GM12878 (cell line): Measurements from ENCODE around the gene TOR2A. TPM values are rescaled to one million over a fixed set of nuclear protein-coding genes. Genes with fewer than 3 reads are reported as not detected.

Experiments used
- ATAC-seq: fragments of 200-7000 bp; cut with Tn5 transposase; 3 replicates; pipeline ENCODE4 v1.9.1; 2020; ENCODE audit warnings: mild to moderate bottlenecking, moderate library complexity
- BruUV-seq: library from RNA; stranded (reverse); fragments of 400-500 nt; replicated peaks from 2 replicates; lab custom pipeline; 2021; lab: Mats Ljungman, UMichigan
- CTCF ChIA-PET: fragments of 300-600 bp; sonication (Branson Sonifier 250); formaldehyde crosslinking; extraction: SDS; loops from one replicate; lab custom pipeline; 2021; ENCODE audit warnings: inconsistent platforms; lab: Yijun Ruan, JAX
- POLR2A ChIA-PET: fragments of 350-600 bp; formaldehyde crosslinking; extraction: SDS; loops from one replicate; lab custom pipeline; 2021; ENCODE audit warnings: inconsistent platforms; lab: Charles Lee
- RAD21 ChIA-PET: fragments of 300-600 bp; sonication (Branson Sonifier 250); formaldehyde crosslinking; loops from one replicate; lab custom pipeline; 2023; ENCODE audit warnings: antibody characterized with exemption; ENCODE audit not compliant: unreplicated experiment; lab: Charles Lee
- SMC1A ChIA-PET: fragments of 300-600 bp; sonication (Branson Sonifier 250); formaldehyde crosslinking; loops from one replicate; lab custom pipeline; 2023; ENCODE audit not compliant: unreplicated experiment, uncharacterized antibody; lab: Charles Lee
- DNase-seq: peaks from one replicate; pipeline ENCODE4 v3.0.0-alpha.2; 2011; ENCODE audit warnings: low read depth, low spot score
- FAIRE-seq: peaks from 3 replicates; lab custom pipeline; 2011; peaks lifted over from hg19 to GRCh38; lab: Jason Lieb, UNC
- H2AFZ ChIP-seq: 2 replicates; pipeline ENCODE4 v1.6.0; 2011; ENCODE audit warnings: low read depth, low read length, control low read depth; ENCODE audit not compliant: control insufficient read depth
- H3K27ac ChIP-seq: 2 replicates; pipeline ENCODE4 v1.5.1; 2011; ENCODE audit warnings: control low read depth; ENCODE audit not compliant: control insufficient read depth, insufficient read depth
- H3K27me3 ChIP-seq, 2 experiments: replicated peaks in 1 of 2; 2 replicates each; pipeline versions ENCODE4 v1.6.0 to v1.6.1; 2011; ENCODE audit warnings: low read length in 1 of 2; ENCODE audit not compliant: control insufficient read depth in 2 of 2, insufficient read depth in 2 of 2
- H3K36me3 ChIP-seq, 2 experiments: 2 replicates each; pipeline ENCODE4 v1.5.1; 2011; ENCODE audit warnings: low read length in 1 of 2; ENCODE audit not compliant: control insufficient read depth in 2 of 2, insufficient read depth in 2 of 2
- H3K4me1 ChIP-seq: 2 replicates; pipeline ENCODE4 v1.6.1; 2011; ENCODE audit warnings: mild to moderate bottlenecking, low read length, moderate library complexity, mixed read lengths; ENCODE audit not compliant: control insufficient read depth, insufficient read depth
- H3K4me2 ChIP-seq: 2 replicates; pipeline ENCODE4 v1.6.0; 2011; ENCODE audit warnings: control low read depth; ENCODE audit not compliant: control insufficient read depth, insufficient read depth
- H3K4me3 ChIP-seq: fragments of 200-600 bp; sonication (generic); 2 replicates; pipeline ENCODE4 v1.5.1; 2016
- H3K79me2 ChIP-seq: 2 replicates; pipeline ENCODE4 v1.6.0; 2011; ENCODE audit warnings: low read length; ENCODE audit not compliant: control insufficient read depth, insufficient read depth
- H3K9ac ChIP-seq: 2 replicates; pipeline ENCODE4 v1.8.0; 2011; ENCODE audit warnings: low read length, control low read depth, mixed read lengths; ENCODE audit not compliant: control insufficient read depth, insufficient read depth
- H3K9me3 ChIP-seq: replicated peaks from 3 replicates; pipeline ENCODE4 v1.5.1; 2011; ENCODE audit warnings: mild to moderate bottlenecking, low read length; ENCODE audit not compliant: control insufficient read depth, insufficient read depth
- H4K20me1 ChIP-seq: 2 replicates; pipeline ENCODE4 v1.6.0; 2011; ENCODE audit not compliant: control insufficient read depth, insufficient read depth
- BHLHE40 ChIP-seq, 2 experiments: fragments of 450-650 bp in 1 of 2; IDR thresholded peaks; 2 replicates each; pipeline ENCODE4 v1.6.1; 2011 to 2017; ENCODE audit warnings: low read depth in 2 of 2, borderline replicate concordance in 1 of 2, improper control_type of control experiment in 1 of 2, low read length in 1 of 2, mild to moderate bottlenecking in 1 of 2
- CEBPB ChIP-seq, 2 experiments: fragments of 150-350 bp in 1 of 2; IDR thresholded peaks; 2 replicates each; pipeline ENCODE4 v1.6.1; 2012 to 2014; ENCODE audit warnings: low read depth in 2 of 2, low read length in 2 of 2, borderline replicate concordance in 1 of 2, inconsistent platforms in 1 of 2
- MTA3 ChIP-seq: IDR thresholded peaks from 2 replicates; pipeline ENCODE4 v1.6.1; 2012; ENCODE audit warnings: low read length, inconsistent platforms, borderline replicate concordance
- NR2F1 ChIP-seq: fragments of 450-650 bp; conservative IDR thresholded peaks from 2 replicates; pipeline ENCODE4 v1.6.1; 2017; ENCODE audit warnings: mild to moderate bottlenecking
- RAD21 ChIP-seq: IDR thresholded peaks from 2 replicates; pipeline ENCODE4 v1.6.1; 2011; ENCODE audit warnings: mild to moderate bottlenecking, low read depth, low read length, moderate library complexity; ENCODE audit not compliant: insufficient read depth
- SIN3A ChIP-seq: IDR thresholded peaks from 2 replicates; pipeline ENCODE4 v1.6.1; 2012; ENCODE audit warnings: low read depth, low read length, improper control_type of control experiment
- SPI1 ChIP-seq: IDR thresholded peaks from 2 replicates; pipeline ENCODE4 v1.6.1; 2011; ENCODE audit warnings: low read depth, mild to moderate bottlenecking, low read length, moderate library complexity, borderline replicate concordance; ENCODE audit not compliant: insufficient read depth
- WGBS: methylation state at CpG from one replicate; pipeline ENCODE4 v1.1.6; 2016; ENCODE audit warnings: low lambda C conversion rate; ENCODE audit not compliant: insufficient replicate concordance, insufficient coverage; ENCODE audit errors: missing lambda C conversion rate; 5-methylcytosine and 5-hydroxymethylcytosine counted together
- in situ Hi-C: fragments of 300-500 bp; cut with MboI; formaldehyde crosslinking; loops from 9 replicates; pipeline ENCODE4 v1.14.3; 2018; ENCODE audit warnings: mixed read lengths
- intact Hi-C: fragments of 100-400 bp; cut with micrococcal nuclease; formaldehyde crosslinking; loops from one replicate; pipeline ENCODE4 v1.14.2; 2022; ENCODE audit not compliant: unreplicated experiment
- polyA plus RNA-seq, 11 experiments: library from polyadenylated mRNA; depleted of rRNA in 4 of 11; unstranded in 6 of 11; stranded (reverse) in 5 of 11; fragments of >200 nt; fragmentation: Nextera tagmentation in 4 of 11; fragmentation: Illumina TruSeq in 1 of 11; extraction: Ambion mirVana in 4 of 11; extraction: Trizol in 1 of 11; gene quantifications; 1 replicate in 1 of 11; 2 replicates in 10 of 11; pipeline versions ENCODE4 v1.2.1 to v1.2.3, GENCODE V29; 2011 to 2016; ENCODE audit warnings: inconsistent platforms in 2 of 11, missing spikeins in 2 of 11, low read depth in 1 of 11
- total RNA-seq, 4 experiments: library from RNA; depleted of rRNA in 3 of 4; stranded (reverse); fragments of >200 nt in 3 of 4; fragmentation: Illumina TruSeq in 1 of 4; extraction: Trizol in 1 of 4; gene quantifications; 2 replicates each; pipeline versions ENCODE4 v1.2.1 to v1.2.3, GENCODE V29; 2013 to 2021
- TF ChIP-seq, protein P1 (sequence below): fragments of 450-650 bp; IDR thresholded peaks from 2 replicates; pipeline ENCODE4 v1.6.1; 2017; ENCODE audit warnings: antibody characterized with exemption, mild to moderate bottlenecking, moderate library complexity
- TF ChIP-seq, protein P2 (sequence below): fragments of 450-650 bp; IDR thresholded peaks from 2 replicates; pipeline ENCODE4 v1.6.1; 2017; ENCODE audit warnings: mild to moderate bottlenecking

The TOR2A gene
- total and polyA plus RNA-seq, 10 of the 15 experiments (the other 5 are each of a cell fraction or from before 2014, with no cell fraction given) = 0.52 to 23.7 (median 8.5) TPM

DNA sequence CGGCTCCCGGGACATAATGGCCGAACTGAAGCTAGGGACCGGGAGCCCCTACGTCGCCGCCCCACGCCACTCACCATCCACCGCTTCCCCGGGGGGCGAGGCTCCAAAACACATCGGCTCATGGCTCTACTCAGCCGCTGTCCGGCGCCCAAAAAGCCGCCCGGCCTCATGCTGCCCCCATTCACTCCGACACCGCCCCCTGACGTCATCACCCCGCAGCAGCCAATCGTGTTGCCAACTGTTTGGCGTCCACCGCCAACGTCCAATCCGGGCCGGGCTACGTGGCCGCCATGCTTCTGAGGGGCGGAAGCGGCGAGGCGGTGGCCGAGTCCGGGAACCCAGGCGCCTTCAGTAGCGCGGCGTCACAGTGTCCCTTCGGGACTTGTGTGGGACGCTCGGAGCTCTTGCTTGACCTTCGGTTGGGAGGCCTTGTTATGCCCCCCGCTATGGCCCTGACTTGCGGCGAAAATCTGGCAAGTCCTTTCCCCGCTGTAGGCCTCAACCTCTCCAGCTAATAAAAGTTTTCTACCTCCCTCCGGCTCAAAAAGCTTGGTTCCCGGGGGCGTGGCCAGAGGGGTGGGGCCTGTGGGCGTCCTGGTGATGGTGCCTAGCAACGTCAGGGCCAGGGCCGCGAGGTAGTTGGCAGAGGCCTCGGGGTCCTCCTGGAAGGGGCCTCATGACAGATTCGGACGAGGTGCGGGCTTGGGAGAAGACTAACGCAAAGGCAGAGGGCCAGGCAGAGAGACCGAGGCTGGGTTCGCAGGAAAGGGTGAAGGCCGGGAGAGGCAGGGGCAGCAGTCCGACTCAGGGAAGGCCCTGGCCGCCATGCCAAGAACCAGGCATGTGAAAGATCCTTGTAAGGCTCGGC lies 19.4 kb downstream of the TOR2A start, which contains the start of the genes PTRH1 and TTC16 (continued):
- TF ChIP-seq, protein P1, sequence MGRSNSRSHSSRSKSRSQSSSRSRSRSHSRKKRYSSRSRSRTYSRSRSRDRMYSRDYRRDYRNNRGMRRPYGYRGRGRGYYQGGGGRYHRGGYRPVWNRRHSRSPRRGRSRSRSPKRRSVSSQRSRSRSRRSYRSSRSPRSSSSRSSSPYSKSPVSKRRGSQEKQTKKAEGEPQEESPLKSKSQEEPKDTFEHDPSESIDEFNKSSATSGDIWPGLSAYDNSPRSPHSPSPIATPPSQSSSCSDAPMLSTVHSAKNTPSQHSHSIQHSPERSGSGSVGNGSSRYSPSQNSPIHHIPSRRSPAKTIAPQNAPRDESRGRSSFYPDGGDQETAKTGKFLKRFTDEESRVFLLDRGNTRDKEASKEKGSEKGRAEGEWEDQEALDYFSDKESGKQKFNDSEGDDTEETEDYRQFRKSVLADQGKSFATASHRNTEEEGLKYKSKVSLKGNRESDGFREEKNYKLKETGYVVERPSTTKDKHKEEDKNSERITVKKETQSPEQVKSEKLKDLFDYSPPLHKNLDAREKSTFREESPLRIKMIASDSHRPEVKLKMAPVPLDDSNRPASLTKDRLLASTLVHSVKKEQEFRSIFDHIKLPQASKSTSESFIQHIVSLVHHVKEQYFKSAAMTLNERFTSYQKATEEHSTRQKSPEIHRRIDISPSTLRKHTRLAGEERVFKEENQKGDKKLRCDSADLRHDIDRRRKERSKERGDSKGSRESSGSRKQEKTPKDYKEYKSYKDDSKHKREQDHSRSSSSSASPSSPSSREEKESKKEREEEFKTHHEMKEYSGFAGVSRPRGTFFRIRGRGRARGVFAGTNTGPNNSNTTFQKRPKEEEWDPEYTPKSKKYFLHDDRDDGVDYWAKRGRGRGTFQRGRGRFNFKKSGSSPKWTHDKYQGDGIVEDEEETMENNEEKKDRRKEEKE = no peak
- TF ChIP-seq NR2F1 (peak; percentile 53), CEBPB (IDR thresholded peaks at IDR 0.05; ENCODE audit: borderline replicate concordance in 1 of 2, low read depth in 2 of 2, low read length in 2 of 2) (no peak), MTA3 (no peak)

DNA sequence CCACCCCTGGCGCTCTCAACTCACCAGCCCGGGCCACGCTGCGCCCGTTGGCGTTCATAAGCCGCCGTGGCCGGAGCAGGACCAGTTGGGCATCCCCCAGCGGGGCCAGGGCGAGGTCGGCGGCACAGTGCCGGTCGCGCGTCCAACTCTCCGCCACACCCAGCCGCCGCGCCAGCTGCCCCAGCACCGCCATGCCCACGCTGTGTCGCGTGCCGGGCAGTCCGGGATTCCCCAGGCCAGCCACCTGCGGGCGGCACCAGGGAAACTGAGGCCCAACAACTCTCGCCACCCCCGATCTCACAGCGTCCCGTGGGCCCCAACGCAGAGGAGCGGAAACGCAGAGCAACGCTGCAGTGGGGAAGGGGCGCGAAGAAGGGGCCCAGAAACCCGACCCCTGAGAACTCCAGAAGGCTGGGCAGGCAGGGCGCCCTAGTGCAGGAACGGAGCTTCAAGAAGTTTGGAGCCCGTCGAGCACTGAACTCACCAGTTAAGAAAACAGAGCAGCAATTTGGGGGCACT lies 20.1 kb downstream of the TOR2A start:
- TF ChIP-seq MTA3 (no peak), BHLHE40 (IDR thresholded peaks at IDR 0.05; ENCODE audit: borderline replicate concordance in 1 of 2, low read depth in 2 of 2, low read length in 1 of 2) (peak; percentile 82 to 96), SPI1 (no peak), RAD21 (no peak), SIN3A (0 out of 2 replicates have a peak, but pooled peaks have one; percentile 3)
- TF ChIP-seq, protein P2, sequence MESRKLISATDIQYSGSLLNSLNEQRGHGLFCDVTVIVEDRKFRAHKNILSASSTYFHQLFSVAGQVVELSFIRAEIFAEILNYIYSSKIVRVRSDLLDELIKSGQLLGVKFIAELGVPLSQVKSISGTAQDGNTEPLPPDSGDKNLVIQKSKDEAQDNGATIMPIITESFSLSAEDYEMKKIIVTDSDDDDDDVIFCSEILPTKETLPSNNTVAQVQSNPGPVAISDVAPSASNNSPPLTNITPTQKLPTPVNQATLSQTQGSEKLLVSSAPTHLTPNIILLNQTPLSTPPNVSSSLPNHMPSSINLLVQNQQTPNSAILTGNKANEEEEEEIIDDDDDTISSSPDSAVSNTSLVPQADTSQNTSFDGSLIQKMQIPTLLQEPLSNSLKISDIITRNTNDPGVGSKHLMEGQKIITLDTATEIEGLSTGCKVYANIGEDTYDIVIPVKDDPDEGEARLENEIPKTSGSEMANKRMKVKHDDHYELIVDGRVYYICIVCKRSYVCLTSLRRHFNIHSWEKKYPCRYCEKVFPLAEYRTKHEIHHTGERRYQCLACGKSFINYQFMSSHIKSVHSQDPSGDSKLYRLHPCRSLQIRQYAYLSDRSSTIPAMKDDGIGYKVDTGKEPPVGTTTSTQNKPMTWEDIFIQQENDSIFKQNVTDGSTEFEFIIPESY = no peak
- ATAC-seq (peak; percentile 54), FAIRE-seq (no peak), DNase-seq (no peak)
- Histone ChIP-seq H4K20me1 (no peaks in the 10 kb centered on the region), H3K4me2 (peak overlapping the region; percentile 88), H3K9me3 (no peaks in the 10 kb centered on the region), H3K9ac (peak overlapping the region; percentile 69), H3K27ac (no peak overlapping the region), H3K36me3 (no peaks in the 10 kb centered on the region; a peak in 1 of 4 replicates), H3K4me3 (peak overlapping the region; percentile 74), H3K79me2 (no peaks in the 10 kb centered on the region), H3K4me1 (peaks cover 6% of the 10 kb centered on the region; the same call in 1 of the 2 replicates), H3K27me3 (no peaks in the 10 kb centered on the region), H2AFZ (peak overlapping the region; percentile 97)
- in situ Hi-C loops = no loop called here
- intact Hi-C loops = loop anchor here (5.0 kb wide), 1 partner anchor 202 kb away; the partner anchor contains the start of gene ST6GALNAC4
- CTCF ChIA-PET = interaction anchor here (0.6 to 3.3 kb wide), 4 partner anchors 11 to 155 kb away, joined by 3 to 21 read pairs (median 5); partner anchors contain the start of genes STXBP1 and TOR2A
- BruUV-seq = no TSS peak
- POLR2A ChIA-PET = interaction anchor here (1.9 kb wide), 1 partner anchor 11 kb away, joined by 8 read pairs; no protein-coding TSS in a partner anchor
- SMC1A ChIA-PET = interaction anchor here (1.1 to 1.4 kb wide), 3 partner anchors 8 to 155 kb away, joined by 3 to 6 read pairs (median 5); partner anchors contain the start of genes CFAP157 and TOR2A
- RAD21 ChIA-PET = interaction anchor here (2.8 kb wide), 1 partner anchor 20 kb away, joined by 19 read pairs; the partner anchor contains the start of gene TOR2A
- 1% methylated on average over 33 of the region's 44 CpGs for WGBS
